ENCODE data around the gene TUSC2.

DNA sequence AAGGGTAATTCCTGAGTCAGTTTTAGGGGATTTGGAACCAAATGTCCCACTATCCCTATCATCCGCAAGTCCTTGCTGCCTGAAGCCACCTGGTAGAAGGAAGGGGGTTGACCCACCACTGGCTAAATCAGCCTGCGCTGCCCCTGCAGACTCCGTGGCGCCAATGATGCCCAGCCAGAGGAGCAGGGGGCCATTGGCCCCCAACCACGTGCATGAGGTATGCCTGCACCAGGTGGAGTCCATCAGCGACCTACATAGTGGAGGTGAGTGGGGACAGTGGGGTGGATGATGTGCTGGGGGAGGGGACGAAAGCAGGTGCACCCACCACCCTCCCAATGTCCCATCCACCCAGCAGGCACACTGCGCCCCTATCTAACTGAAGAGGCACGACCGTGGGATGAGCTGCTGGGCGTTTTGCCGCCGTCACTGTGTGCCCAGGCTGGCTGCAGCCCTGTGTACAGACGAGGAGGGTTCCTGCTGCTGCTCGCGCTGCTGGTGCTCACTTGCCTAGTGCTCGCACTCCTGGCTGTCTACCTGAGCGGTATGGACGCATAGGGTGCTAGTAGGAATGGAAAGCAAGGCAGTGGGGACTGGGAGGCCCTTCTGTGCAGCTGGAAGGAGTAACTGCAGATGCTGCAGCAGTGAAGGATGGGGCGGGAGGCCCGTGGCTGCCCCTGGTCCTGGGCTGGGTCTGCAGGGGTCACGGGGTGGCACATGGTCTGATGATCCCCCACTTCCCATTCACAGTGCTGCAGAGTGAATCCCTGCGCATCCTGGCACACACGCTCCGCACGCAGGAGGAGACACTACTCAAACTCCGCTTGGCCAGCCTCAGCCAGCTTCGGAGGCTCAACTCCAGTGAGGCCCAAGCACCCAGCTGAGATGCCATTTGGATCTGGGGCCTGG lies 41.4 kb downstream of the TUSC2 start:
- no peak for TF ChIP-seq ZBTB1 (tag by site-specific recombination; IDR thresholded peaks at IDR 0.05)
- TF ChIP-seq ZNF501 (tag by site-specific recombination; IDR thresholded peaks at IDR 0.05) = no peak
- no peak for TF ChIP-seq SETDB1 (IDR thresholded peaks at IDR 0.05; ENCODE audit: insufficient read length, low read length)
- TF ChIP-seq CTCF (tag by site-specific recombination; IDR thresholded peaks at IDR 0.05) = no peak
- TF ChIP-seq, protein P1, sequence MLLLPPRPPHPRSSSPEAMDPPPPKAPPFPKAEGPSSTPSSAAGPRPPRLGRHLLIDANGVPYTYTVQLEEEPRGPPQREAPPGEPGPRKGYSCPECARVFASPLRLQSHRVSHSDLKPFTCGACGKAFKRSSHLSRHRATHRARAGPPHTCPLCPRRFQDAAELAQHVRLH (tag by site-specific recombination; IDR thresholded peaks at IDR 0.05) = no peak
- TF ChIP-seq, protein P2, sequence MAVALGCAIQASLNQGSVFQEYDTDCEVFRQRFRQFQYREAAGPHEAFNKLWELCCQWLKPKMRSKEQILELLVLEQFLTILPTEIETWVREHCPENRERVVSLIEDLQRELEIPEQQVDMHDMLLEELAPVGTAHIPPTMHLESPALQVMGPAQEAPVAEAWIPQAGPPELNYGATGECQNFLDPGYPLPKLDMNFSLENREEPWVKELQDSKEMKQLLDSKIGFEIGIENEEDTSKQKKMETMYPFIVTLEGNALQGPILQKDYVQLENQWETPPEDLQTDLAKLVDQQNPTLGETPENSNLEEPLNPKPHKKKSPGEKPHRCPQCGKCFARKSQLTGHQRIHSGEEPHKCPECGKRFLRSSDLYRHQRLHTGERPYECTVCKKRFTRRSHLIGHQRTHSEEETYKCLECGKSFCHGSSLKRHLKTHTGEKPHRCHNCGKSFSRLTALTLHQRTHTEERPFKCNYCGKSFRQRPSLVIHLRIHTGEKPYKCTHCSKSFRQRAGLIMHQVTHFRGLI (tag by site-specific recombination; IDR thresholded peaks at IDR 0.05) = no peak
- TF ChIP-seq ZNF670 (tag by site-specific recombination; IDR thresholded peaks at IDR 0.05; ENCODE audit: low read depth) = no peak
- no peak for TF ChIP-seq ZNF302 (tag by site-specific recombination; IDR thresholded peaks at IDR 0.05; ENCODE audit: low read depth)
- no peak for TF ChIP-seq ZNF423 (tag by site-specific recombination; IDR thresholded peaks at IDR 0.05)
- TF ChIP-seq ZNF335 (tag by site-specific recombination; conservative IDR thresholded peaks at IDR 0.05) = no peak
